ENCODE measurements around the gene RRP36.

GRCh38 chr6:42978487-42978838 lies 43.0 kb upstream of the RRP36 start:
- TF ChIP-seq, protein P1, sequence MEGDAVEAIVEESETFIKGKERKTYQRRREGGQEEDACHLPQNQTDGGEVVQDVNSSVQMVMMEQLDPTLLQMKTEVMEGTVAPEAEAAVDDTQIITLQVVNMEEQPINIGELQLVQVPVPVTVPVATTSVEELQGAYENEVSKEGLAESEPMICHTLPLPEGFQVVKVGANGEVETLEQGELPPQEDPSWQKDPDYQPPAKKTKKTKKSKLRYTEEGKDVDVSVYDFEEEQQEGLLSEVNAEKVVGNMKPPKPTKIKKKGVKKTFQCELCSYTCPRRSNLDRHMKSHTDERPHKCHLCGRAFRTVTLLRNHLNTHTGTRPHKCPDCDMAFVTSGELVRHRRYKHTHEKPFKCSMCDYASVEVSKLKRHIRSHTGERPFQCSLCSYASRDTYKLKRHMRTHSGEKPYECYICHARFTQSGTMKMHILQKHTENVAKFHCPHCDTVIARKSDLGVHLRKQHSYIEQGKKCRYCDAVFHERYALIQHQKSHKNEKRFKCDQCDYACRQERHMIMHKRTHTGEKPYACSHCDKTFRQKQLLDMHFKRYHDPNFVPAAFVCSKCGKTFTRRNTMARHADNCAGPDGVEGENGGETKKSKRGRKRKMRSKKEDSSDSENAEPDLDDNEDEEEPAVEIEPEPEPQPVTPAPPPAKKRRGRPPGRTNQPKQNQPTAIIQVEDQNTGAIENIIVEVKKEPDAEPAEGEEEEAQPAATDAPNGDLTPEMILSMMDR (IDR thresholded peaks at IDR 0.05): no peak
- TF ChIP-seq POLR2A (IDR thresholded peaks at IDR 0.05): no peak
